ENCODE results near the gene PLCB1.
"Not testable (repeated sequence)": the region's sequence is repeated elsewhere in the genome, so short reads cannot be mapped to it uniquely, and the experiment has no call there.

Gene PLCB1

DNA sequence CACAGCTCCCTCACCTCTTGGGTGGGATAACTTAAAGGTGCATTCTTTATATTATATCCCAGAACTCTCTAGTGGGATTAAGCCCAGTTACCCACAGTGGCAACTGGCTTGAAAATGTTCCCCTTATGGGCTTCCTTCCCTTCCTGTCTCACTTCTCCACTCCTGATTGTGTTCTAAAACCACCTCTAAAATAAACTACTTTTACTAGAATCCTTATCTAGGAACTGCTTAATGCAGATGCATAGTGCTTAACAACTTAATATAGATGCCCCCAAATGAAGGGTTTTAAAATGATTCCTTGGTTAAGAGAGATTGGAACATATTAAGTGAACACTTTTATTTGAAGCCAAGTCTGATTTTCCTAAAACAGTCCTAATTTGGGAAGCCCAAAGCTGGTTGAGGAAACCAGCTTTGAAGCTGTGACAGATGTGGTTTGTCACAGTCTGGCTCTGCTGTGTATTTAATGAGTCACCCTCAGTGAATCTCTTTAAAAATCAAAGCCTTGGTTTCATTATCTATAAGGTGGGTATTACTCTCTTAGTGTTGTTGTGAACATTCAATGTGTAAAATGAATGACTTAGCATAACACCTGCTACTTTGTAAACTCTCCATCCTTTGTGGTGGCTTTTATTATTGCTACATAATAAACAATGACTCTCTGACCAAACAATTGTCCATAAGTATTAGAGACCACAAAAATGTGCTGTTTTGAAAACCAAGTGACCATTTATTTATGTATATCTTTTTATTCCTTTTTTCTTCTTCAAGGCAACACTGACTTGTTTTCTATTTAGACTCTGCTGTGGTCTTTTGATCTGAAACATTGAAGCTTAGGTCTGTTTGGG lies 24.4 kb downstream of the PLCB1 start:
- no peak for DNase-seq (ENCODE audit: low read depth)

- not testable (repeated sequence) for DNase-seq (ENCODE audit: low read depth)
Observed at GRCh38 chr20:8159217-8159616, 27.2 kb downstream of the PLCB1 start.

- DNase-seq (ENCODE audit: low read depth) = no peak
Observed at GRCh38 chr20:8161264-8162071, 29.4 kb downstream of the PLCB1 start.

DNA sequence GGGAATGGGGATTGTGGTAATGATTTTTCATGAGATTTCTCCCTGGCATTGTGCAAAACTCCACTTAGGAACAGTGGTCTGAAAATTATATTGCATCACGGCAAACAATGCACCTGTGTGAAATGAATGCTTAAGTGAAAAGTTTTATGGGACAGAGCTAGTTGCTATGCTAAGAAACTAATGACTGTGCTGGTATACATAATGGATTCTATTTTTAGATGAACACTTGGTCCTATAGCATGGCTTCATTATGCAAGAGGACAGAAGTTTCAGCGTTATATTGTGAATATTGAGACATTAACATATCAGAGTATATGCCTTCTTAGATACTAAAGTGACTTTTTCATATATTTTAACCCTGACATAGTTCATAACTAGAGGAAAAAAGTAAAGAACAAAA lies 30.5 kb downstream of the PLCB1 start:
- no peak for DNase-seq (ENCODE audit: low read depth)

DNA sequence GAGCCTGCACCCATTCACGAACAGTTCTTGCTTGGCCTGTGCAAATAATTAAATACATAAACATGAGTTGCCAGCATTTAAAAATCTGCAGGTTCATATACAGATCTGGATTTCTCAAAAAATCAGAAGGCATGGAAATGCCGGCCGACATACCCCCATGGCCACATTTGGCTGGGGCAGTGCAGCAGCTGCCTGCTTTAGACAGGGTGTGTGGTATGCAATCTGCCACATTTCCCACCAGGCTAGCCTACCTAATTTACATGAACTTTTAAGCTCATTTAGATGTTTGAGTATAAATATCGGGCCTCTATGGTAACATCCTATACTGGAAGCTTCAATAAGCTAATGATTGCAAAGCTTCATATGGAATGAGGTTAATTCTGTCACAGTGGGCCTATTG lies 31.5 kb downstream of the PLCB1 start:
- no peak for DNase-seq (ENCODE audit: low read depth)

DNA sequence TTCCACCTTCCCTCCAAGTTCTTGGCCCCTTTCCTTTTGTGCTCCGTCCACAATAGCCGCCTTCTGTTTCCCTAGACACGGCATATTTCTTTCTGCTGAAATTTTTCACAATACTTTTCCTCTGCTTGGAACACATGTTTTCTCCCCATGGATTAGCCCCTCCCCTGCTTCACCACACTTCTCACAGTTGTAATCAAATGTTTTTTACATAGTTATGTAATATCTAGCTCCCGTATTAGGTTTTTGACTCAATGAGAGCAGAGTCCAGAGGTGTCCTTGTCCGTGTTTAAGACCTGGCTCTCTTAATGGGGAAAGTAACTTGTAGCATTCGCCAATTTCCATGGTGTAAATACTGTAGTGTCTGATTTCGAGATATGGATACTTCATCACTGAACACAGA lies 34.7 kb downstream of the PLCB1 start:
- no peak for DNase-seq (ENCODE audit: low read depth)

- DNase-seq (ENCODE audit: low read depth) = no peak
Observed at GRCh38 chr20:8168785-8169288, 36.8 kb downstream of the PLCB1 start.

- DNase-seq (ENCODE audit: low read depth) = no peak
Observed at GRCh38 chr20:8170921-8171320, 38.9 kb downstream of the PLCB1 start.

- DNase-seq (ENCODE audit: low read depth) = no peak
Observed at GRCh38 chr20:8172191-8172590, 40.1 kb downstream of the PLCB1 start.

DNA sequence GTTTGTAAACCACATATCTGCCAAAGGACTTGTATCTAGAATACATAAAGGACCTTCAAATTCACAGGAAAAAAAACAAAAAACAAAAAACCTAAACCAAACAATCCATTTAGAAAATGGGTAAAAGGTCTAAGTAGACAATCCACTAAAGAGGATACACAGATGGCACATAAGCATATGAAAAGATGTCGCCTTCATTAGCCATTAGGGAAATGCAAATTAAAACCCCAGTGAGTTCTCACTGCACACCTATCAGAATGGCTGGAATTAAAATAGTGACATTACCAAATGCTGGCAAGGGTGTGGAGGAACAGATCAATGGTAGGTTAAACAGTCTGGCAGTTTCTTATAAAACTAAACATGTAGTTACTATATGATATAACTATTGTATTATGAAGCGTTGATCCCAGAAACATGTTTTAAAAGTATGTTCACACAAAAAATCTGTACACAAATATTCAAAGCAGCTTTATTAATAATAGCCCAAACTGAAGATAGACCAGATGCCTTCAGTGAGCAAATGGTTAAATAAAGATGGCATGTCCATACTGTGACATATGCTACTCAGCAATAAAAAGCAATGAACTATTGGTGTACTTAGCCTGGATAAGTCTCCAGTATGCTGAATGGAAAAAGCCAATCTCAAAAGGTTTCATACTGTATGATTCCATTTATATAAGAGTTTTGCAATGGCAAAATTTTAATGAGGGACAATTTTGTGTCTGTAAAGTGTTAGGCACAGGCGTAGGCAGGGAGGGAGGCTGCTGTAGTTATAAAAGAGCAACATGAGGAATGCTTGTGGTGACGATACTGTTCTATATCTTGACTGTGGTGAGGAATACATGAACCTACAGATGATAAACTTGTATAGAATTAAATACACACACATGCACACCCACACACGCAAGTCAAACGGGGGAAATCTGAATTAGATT lies 43.9 kb downstream of the PLCB1 start:
- DNase-seq (ENCODE audit: low read depth) = no peak

- no peak for DNase-seq (ENCODE audit: low read depth)
Observed at GRCh38 chr20:8183526-8183925, 51.5 kb downstream of the PLCB1 start.

- DNase-seq (ENCODE audit: low read depth) = no peak
Observed at GRCh38 chr20:8187740-8188139, 55.7 kb downstream of the PLCB1 start.

GRCh38 chr20:8190043-8190880 lies 58.2 kb downstream of the PLCB1 start:
- DNase-seq (ENCODE audit: low read depth) = no peak

DNA sequence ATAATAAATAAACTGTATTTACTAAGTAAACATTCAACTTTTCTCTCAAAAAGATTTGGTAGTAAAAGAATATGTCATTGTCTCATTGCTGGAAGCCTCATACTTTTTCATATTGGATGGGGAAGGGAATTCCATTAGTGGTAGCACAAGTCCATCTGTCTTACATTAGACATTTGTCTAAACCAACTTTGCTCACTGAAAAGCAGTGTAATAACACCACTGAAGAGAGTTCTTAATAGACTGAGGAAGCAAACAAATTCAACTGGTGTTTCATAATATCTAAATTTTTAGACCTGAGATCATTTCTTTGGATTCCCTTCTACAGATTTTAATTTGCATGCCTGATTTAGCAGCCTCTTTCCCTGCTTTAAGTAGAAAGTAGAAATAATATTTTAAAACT lies 62.7 kb downstream of the PLCB1 start:
- DNase-seq (ENCODE audit: low read depth) = no peak

DNA sequence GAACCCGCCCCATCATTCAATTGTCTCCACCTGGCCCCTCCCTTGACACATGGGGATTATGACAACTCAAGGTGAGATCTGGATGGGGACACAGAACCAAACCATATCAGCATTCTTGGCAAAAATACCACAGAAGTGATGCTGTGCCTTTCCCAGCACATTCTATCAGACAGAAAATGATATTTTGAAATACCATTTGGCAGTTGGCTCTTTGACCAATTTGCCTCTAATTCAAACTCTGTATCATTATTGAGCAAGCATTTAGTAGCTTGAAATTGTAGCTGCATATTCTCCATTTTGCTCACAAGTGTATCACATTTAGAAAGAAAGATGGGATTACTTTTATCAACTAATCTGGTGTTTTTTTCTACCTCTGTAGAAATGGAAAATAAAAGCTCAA lies 64.0 kb downstream of the PLCB1 start:
- DNase-seq (ENCODE audit: low read depth) = no peak

- DNase-seq (ENCODE audit: low read depth) = no peak
Observed at GRCh38 chr20:8200220-8200619, 68.2 kb downstream of the PLCB1 start.

DNA sequence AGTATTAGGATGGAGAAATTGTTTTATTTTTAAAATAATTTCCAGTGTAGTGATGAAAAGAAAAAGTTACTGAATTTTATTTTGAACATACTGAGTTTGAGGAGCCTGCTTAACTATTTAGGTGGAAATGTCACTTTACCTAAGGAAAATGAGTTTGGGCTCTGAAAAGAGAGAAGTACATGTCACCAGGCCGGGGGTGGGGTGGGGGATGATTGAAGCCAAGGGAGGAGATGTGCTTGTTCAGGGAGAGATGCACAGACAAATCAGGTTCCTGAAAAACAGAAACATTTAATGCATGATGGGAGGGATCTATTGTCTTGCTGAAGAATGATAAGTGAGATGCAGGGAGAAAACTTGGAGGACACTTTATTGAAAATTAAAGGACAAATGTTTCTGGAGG lies 71.3 kb downstream of the PLCB1 start:
- no peak for DNase-seq (ENCODE audit: low read depth)

DNA sequence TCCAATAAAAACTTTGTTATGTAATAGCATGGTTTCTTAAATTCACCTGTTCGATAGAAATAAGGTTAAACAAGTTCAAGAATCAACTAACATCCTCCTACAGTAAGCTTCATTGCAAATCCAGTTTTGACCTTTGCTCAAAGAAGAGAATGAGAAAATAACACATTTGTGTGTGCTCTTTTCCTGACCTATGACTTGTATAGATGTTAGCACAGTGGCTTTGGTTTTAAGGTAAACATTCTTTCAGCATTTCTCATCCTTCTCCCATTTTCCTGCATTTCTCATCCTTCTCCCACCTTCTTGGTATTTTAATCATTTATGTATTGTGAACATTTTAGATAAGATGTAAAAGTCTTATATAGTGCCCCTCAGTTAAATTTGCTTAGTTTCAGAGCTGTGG lies 73.9 kb downstream of the PLCB1 start:
- DNase-seq (ENCODE audit: low read depth) = no peak

DNA sequence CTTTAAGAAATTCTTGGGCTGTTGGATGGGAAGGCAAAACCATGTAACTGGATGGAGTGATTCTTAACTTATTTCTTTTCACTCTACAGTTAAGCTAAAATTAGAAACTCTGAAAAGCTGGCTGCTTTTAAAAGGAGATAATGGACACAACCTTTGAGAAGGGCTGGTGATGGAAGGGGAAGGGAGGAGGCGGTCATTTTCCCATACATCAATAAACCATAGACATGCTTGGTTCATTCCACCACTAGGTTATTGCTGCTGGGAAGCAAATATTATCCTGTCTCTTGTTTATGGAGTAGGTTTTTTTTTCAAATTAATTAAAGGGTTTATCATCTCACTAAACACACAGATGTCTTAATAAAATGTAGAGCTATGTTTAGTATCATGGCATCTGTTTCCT lies 76.2 kb downstream of the PLCB1 start:
- DNase-seq (ENCODE audit: low read depth) = no peak

DNA sequence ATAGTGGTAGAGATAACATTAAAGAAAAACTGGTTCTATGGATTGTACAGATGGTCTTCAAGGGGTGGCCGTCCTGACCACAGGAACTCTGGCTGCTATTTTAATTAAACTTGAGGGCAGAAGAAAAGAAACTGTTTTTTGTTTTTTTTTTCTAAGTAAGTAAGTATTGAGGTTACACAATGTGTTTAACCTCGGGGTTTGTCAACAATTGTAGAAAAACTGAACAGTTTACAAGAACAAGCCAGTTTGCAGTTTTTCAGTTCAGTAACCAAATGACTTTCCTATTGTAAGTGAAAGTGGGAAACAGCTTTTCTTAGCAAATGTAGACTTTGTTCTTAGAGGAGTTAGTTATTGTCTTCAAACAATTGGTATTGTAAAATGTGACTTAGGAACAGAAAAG lies 77.0 kb downstream of the PLCB1 start:
- no peak for DNase-seq (ENCODE audit: low read depth)

GRCh38 chr20:8210749-8211148 lies 78.7 kb downstream of the PLCB1 start:
- DNase-seq (ENCODE audit: low read depth) = no peak

All from activated T-cell treated with anti-CD3 and anti-CD28 coated beads for 48 hours (primary cell).